NCI-H82 treated with DMSO at 0.1 percent for 48 hours (cell line): Measurements from ENCODE around the gene MEA1.
A peak's percentile ranks its signal among the peaks of the same experiment; 100 is the strongest.
"Not testable (repeated sequence)": the region's sequence is repeated elsewhere in the genome, so short reads cannot be mapped to it uniquely, and the experiment has no call there.

ENCODE experiments used
- DNase-seq: peaks from one replicate; lab custom pipeline; 2025; ENCODE audit not compliant: unreplicated experiment; lab: John Stamatoyannopoulos, UW

The MEA1 gene

DNA sequence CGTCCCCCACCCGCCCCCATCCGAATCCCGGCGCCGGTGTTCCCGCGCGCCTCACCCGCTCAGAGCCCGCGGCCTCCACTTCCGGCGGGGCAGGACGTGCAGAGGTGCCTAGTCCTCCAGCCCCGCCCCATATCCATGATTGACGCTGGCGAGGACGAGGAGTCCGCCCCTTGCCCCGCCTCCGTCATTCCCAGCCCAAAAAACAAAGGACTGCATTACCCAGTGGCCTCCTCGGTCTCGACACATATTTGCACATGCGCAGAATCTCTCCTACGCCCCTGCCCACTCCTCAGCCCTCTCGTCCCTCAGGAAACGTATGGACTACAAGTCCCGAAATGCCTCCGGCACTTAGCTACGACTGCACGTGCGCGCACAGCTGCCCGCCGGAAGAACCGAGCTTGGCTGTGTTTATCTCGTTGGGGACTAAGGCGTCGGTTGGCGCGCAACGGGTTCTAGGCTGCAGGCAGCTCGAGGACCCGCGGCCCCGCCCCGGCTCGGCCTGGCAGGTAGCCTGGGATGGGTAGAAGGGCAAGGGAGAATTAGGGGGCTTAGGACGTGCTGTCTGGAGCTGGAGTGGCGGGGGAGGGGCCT is at the start of gene MEA1, which contains the start of gene KLHDC3:
MEA1 (minus strand) TSS at position 104 of the 591 bp plus-strand sequence. CDS start 133 bp downstream, outside the sequence.
KLHDC3 (plus strand) TSS at position 407 of the 591 bp plus-strand sequence. CDS start 2,944 bp downstream, outside the sequence.
- DNase-seq, result peak; percentile 100

DNA sequence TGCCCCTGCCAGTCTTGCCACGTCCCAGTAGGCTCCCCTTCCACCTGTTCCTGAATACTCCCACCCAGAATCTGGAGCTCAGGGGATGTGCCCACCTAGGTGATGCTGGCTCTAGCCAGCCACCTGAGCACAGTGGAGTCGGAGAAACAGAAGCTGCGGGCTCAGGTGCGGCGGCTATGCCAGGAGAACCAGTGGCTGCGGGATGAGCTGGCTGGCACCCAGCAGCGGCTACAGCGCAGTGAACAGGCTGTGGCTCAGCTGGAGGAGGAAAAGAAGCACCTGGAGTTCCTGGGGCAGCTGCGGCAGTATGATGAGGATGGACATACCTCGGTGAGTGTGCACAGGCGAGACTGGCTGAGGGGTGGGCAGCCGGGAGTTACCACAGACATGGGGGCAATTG is 49.1 kb upstream of the MEA1 start:
- DNase-seq, result no peak

DNA sequence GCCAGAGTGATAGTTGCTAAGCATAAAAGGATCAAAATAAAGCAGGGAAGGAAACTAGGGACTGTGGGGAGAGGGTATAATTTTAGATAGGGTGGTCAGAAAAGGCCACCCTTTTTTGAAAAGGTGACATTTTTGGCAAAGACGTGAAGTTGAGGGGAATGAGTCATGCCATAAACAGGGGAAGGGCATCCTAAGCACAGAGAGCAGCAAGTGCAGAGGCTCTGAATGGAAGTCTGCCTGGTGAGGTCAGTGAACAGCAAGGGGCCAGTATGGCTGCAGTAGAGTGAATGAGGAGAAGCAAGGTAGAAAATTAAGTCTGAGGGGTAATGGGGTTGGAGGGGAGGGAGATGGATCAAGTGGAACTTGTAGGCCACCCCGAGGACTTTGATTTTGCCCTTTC is 48.1 kb upstream of the MEA1 start:
- no peak for DNase-seq

DNA sequence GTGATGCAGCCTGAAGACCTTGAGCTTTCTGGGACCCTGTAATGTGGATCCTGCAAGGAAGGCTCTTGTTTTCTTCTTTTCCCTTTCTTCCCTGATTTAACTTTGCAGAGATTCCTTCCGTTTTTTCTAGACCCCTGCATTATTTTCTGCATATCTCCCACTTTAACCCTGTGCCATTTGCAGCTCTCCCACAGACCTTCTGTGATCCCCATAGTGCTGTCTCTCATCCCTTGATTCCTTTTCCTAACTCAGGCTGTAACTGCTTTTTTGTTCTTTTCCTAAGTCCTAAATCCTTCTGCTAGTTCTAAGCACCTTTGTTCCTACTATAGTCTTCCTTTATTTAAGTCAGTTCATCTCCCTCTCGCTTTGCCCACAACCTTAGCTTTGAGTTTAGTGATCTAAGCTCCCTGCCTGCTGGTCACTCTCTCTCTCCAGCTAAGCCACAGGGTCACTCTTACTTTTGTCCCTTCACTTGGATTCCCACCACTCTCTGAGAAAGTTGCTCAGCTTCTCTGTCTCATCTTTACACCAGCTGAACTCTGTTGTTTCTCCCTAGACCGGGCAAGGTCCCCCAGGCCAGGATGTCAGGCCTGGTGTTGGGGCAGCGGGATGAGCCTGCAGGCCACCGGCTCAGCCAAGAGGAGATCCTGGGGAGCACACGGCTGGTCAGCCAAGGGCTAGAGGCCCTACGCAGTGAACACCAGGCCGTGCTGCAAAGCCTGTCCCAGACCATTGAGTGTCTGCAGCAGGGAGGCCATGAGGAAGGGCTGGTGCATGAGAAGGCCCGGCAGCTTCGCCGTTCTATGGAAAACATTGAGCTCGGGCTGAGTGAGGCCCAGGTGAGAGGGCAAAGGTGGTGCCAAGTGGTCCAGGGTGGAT is 47.2 kb upstream of the MEA1 start:
- no peak for DNase-seq

DNA sequence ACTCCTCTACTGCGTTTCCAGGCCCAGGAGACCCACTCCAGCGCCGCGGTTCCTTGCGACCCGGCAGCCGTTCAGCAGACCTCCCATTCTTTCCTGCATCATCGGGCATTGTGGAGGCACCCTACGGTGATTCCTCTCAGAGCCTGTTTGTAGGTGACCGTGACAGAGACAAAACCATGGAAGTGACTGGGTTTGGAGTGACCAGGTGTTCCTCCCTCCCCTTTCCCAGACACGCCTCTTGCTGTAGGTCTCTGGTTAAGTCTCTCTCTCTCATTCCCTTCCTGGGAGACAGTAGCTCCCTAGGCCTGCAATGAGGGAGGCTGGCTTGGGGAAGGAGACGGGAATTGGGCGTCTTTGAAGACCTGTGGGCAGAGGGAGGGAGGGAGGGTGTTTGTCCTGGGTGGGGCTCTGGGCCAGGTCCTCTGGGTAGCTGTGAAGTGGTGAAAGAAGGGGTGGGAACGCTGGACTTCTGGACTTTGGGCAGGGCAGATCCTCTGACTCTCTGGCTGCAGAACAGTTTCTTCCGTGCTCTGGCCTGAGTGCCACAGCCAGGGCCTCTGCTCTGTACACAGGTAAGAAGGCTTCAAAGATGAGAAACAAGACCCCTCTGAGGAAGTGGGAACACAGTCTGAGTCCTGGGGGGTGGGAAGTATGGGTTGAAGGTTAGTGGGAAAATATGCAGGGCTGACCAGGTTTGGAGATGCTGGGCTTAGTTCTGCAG is 46.4 kb upstream of the MEA1 start:
- no peak for DNase-seq

DNA sequence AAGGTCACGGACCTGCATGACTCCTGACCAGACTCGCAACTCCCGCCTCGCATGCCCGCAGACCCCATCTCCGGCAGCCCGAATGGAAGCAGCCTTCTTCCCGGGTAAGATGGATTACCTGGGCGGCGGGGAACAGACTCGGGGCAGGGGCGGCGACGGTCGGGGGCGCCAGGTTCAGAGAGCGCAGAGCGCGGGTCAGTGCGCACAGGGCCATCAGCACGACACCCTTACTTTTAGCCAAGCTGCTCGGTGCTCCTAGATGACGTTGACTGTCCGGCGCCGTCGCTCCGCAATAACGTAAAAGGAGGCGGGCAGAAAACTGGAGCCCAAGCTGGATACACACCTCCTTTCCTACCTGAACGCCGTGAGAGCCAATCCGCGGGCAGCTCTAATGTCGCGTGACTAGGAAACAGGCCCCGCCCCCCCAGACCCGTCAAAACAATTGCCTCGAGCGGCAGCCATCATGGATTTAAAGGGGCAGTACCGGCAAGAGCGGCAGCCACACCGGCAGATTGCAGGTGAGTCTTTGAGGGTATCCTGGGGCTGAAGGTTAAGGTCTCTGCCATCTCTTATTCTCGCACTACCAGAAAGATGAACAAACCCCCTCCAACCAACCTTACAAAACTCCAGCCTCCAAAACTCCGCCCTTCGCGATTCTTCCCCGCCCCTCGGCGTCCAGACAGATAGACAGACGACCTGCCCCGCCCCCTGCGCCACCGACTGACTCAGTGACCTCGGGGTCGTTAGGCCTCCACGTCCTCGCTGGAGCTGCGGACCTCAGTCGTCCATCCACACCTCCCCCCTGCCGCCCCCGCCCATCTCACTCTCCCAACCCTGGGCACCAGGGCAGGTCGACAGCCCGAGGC is 45.7 kb upstream of the MEA1 start, which contains the start of the genes KLC4 and MRPL2:
KLC4 (plus strand) TSS at position 464 of the 866 bp plus-strand sequence. CDS start 1,705 bp downstream, outside the sequence.
MRPL2 (minus strand) TSS at position 267 of the 866 bp plus-strand sequence; CDS start at position 214, 53 bp downstream.
- DNase-seq, result peak; percentile 99

DNA sequence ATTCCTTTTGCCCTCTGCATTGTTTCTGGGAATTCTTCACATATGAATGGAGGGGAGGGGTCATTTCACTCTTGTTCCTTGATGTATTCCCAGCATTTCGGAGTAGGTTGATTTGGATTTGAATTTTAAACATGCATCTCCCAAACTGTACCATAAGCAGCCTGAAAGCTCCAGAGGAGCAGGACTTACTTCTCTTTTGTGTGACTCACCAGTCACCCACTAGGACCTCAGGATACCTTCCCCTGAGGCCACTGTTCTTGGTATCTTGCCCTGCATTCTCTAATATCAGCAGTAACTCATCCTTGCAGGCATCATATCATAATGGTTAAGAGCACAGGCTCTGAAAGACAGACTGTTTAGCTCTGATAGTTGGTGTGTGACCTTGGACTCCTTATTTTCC is 44.8 kb upstream of the MEA1 start:
- DNase-seq, result no peak

DNA sequence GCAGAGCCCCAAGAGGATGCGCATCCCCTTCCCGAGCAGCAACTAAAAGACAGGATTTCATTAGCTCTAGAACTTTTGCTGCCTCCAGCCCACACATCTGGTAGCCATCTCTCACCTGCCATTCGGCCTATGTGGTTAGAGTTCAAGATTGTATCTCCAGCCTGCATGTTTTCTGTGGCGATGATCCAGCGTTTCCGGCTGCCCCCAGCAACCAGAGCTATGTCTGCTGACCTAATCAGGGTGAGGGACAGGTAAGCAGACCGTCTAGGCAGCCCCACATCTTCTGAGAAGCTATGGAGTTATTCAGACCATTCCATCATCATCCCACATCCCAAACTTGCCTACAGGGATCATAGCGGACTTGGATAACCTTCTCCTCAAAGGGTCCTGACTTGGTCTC is 42.2 kb upstream of the MEA1 start:
- no peak for DNase-seq

DNA sequence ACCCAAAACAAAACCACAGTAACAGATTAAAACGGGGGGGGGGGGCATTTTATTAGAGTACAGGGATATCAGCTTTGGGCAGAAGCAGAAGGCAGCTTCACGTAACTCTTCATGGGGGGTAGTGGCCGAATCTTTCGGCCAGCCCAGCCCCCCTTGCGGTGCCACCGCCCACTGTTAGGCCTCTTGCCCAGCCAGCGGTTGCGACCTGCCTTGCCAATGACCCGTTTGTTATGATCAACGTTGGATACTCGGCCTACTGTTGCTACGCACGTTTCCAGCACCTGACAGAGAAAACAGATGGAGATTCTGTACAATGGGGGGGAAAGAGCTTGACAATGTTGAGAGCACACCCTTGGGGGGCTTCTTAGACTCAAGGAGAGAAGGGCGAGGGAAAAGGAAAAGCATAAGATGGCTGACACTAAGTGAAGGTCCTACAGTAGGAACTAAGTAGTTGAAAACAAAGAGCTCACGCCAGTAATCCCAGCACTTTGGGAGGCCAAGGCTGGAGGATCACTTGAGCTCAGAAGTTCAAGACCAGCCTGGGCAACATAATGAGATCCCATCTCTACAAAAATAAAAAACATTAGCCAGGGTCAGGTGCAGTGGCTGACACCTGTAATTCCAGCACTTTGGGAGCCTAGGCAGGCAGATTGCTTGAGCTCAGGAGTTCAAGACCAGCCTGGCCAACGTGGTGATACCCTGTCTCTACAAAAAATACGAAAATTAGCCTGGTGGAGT is 40.6 kb upstream of the MEA1 start:
- no peak for DNase-seq

DNA sequence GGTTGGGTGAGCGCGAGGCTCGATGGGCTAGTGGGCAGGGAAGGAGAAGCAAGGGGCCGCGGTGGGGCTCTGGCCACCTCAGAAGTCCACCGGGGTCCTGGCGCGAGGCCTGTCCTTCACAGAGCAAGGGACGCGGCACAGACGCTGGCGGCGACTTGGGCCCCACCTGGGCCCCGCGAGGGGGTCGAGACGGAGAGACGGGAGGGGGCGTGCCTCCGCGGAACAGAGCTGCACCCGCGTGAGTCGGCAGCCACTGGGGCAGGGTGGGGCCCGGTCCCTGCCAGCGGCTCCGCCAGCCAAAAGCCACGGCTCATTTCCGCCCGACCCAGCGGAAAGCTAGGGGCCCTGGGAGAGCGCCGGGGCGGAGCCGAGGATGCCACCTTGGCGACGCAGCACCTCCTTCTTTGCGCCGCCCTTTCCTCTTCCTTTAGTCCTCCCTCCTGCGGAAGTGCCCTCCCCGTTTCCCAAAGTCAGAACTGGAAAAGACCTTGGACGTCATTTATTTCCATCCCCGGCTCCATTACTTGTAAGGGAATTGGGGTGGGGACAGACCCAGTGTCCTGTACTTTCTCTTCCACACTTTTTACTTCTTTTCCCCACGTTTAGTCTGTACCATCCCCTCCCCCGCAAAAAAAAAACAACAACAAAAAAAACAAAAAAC is 39.9 kb upstream of the MEA1 start, which contains the start of gene CUL7:
CUL7 (minus strand) TSS at position 307 of the 661 bp plus-strand sequence. CDS start 1,063 bp downstream, outside the sequence.
- DNase-seq, result peak; percentile 89

DNA sequence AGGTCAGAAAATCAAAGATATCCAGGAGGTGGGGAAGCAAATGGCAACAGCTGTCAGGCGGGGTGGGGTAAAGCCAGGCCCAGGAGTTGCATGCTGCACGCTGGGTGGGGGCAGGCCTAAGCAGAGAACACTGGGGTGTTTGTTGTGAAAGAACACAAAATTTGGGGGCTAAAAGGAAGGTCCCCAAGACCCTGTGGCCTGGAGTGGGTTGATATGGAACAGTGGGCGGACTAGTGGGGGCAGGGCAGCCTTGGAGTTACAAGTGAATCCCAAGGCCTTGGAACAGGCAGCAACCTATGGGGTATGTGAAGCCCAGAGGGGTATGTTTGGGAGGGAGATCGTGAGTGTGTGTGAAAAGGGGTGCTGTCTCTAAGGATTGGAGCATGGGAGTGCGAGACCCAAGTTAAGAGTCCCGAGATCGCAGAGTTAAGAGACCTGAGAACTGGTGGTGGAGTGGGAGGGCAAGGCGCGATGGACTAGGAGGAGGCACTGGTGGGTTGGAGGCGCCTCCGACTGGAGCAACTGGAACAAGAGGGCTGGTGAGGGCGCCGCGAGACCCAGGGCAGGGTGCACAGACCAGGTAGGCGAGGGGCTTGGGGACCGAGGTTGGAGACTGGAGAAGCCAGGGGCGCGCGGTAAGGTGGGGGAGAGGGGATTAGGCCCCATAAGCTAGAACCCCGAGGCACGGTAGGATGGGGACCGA is 39.2 kb upstream of the MEA1 start:
- no peak for DNase-seq

DNA sequence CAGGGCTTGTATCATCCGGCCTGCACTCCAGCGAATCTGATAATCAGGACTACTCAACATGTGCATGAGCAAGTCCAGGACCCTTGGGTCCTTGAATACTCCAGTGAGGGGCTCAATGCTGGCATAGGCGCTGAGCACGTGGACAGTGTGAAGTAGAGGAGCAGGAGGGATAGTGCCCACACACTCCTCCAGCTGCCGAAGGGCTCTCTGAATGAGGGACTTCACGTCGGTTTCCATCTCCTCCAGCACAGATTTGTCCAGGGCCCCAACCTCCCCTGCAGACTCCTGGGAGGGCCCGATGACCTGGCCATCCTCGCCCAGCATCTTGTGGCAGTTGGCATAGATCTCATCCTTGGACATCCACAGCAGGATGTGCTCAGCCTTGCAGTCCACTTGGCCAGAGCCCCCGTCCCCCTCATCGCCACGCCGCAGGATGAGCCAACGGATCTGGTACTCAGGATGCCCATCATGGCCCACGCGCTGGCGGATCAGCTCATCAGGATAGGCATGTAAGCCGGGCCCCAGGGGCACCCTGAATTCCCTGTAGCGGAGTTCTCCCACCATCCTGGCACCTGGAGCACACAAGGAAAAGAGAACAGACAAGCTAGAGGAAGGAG is 38.6 kb upstream of the MEA1 start:
- no peak for DNase-seq

DNA sequence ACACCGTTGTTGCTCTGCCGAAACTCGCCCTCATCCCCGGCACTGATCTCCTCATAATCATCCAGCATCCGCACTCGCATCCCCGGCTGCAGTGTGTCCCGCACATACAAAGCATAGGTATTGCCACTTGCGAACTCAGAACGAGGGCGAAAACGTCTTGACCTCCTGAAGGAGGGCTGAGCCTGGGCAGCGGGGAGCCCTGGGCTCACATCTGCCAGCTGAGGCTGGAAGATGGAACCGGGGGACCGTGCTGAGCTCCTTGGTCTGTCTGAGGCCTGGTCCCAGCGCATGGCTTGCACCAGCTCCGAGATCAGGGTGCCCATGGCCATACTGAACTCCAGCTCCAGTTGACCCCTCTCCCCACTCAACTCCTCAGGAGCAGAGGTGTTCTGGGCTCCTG is 37.2 kb upstream of the MEA1 start:
- no peak for DNase-seq

DNA sequence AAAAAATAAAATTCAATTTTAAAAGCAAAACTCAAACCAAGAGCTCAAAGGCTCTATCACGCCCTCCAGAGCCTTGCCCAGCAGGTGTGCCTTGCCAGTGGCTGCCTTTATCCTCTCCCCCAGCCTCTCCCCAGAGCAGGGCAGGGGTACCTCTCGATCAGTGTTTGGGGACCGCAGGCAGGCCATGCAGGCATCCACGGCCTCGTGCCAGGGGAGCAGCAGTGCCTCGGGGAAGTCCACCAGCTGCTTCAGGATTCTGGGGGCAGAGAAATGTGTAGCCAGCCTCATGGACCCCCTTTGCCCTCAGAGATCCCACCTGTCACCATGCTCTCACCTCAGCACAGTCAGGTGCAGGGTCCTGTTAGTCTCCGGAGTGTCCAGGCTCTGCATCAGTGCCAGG is 34.3 kb upstream of the MEA1 start:
- no peak for DNase-seq

DNA sequence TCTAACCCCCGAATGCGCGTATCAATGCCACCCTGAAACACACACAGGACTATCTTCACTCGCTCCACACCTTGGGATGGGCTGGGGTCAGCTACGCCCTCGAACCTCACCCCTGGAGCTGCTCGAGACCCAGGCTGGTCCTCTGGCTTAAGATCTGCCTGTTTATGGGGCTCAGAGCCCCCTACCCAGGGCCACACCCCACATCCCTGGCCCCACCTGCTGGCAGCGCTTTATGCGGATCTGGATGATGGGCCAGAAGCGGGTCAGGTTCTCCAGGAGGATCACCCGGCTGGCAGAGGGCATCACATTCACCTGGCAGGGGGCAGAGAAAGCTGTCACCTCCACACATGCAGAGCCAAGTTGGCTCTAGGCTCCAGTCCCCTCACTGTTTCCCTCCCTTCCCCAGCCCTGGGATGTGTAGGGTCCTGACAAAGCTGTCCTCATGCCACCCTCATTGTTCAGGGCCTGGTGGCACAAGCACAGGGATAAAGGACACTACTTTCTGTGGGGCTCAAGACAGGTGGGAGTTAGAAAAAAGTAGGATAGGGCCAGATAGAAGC is 31.7 kb upstream of the MEA1 start:
- DNase-seq, result no peak

DNA sequence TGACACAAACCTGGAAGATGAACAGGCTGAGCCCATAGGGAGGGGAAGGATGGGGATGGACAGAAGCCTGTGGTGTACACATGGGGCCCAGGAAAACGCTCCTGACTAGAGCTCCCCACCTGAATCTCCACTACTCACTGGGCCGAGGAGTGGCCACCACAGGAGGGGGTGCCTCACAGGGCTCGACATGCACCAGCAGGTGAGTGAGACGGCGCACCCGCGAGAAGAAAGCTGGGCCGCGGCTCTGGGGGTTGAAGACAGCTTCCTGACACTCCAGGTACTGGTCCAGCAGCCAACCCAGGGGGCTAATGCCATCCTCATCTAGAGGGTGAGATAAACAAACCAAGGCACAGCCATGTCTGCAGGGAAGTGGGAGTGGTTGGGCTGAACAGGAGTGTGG is 29.6 kb upstream of the MEA1 start:
- DNase-seq, result no peak

DNA sequence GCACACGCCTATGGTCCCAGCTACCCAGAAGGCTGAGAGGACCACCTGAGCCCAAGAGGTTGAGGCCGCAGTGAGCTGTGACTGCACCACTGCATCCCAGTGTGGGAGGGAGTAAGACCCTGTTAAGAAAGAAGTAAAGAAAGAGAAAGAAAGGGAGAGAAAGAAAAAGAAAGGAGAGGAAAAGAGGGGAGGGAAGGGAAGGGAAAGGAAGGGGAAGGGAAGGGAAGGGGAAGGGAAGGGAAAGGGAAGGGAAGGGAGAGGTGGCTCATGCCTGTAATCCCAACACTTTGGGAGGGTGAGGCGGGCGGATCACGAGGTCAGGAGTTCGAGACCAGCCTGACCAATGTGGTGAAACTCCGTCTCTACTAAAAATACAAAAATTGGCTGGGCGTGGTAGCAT is 27.7 kb upstream of the MEA1 start:
- DNase-seq, result not testable (repeated sequence)
